Activated naive CD8-positive, alpha-beta T cell treated with anti-CD3 and anti-CD28 coated beads for 36 hours (primary cell): ENCODE data around the gene STAC3. TPM values are rescaled to one million over a fixed set of nuclear protein-coding genes. Genes with fewer than 3 reads are reported as not detected.

Source experiments
- DNase-seq: peaks from one replicate; pipeline ENCODE4 v3.0.0; 2021
- H3K27ac Mint-ChIP-seq: one replicate; pipeline ENCODE4 v1.8.0; 2022; ENCODE audit warnings: mild to moderate bottlenecking, moderate library complexity, mixed read lengths
- H3K27me3 Mint-ChIP-seq: one replicate; pipeline ENCODE4 v1.8.0; 2022; ENCODE audit warnings: mild to moderate bottlenecking, mixed read lengths
- H3K36me3 Mint-ChIP-seq: one replicate; pipeline ENCODE4 v1.8.0; 2021; ENCODE audit warnings: mild to moderate bottlenecking, mixed read lengths
- H3K4me1 Mint-ChIP-seq: one replicate; pipeline ENCODE4 v1.8.0; 2021; ENCODE audit warnings: mixed read lengths
- H3K4me3 Mint-ChIP-seq: one replicate; pipeline ENCODE4 v1.8.0; 2022; ENCODE audit warnings: mild to moderate bottlenecking, moderate library complexity, mixed read lengths
- H3K9me3 Mint-ChIP-seq: one replicate; pipeline ENCODE4 v1.8.0; 2022; ENCODE audit warnings: mixed read lengths
- total RNA-seq, 2 experiments: library from RNA; stranded (reverse); gene quantifications; one replicate each; pipeline ENCODE4 v1.2.3, GENCODE V29; 2021

Gene STAC3
- total RNA-seq, 2 experiments from 2014 or later, result 2.0 to 2.6 TPM

GRCh38 chr12:57234233-57234570 is 16.8 kb downstream of the STAC3 start:
- Mint-ChIP-seq H3K4me1 (peaks cover 65% of the 10 kb centered on the region), H3K27me3 (peaks cover 32% of the 10 kb centered on the region), H3K36me3 (peaks cover 59% of the 10 kb centered on the region), H3K27ac (peak overlapping the region; percentile 68), H3K9me3 (no peaks in the 10 kb centered on the region), H3K4me3 (no peak overlapping the region)
- DNase-seq, result no peak

- Mint-ChIP-seq H3K9me3 (no peaks in the 10 kb centered on the region), H3K4me1 (peaks cover 66% of the 10 kb centered on the region), H3K27me3 (peaks cover 28% of the 10 kb centered on the region), H3K36me3 (peaks cover 59% of the 10 kb centered on the region), H3K4me3 (no peak overlapping the region), H3K27ac (peak overlapping the region; percentile 68)
- no peak for DNase-seq
These were observed 17.4 kb downstream of the STAC3 start for GRCh38 chr12:57233357-57234232.

- peak overlapping the region; percentile 99 for H3K4me3 Mint-ChIP-seq
- no peak for DNase-seq
- peaks cover 24% of the 10 kb centered on the region for H3K27me3 Mint-ChIP-seq
- no peaks in the 10 kb centered on the region for H3K9me3 Mint-ChIP-seq
- peaks cover 63% of the 10 kb centered on the region for H3K4me1 Mint-ChIP-seq
- H3K27ac Mint-ChIP-seq, result no peak overlapping the region
- H3K36me3 Mint-ChIP-seq, result peaks cover 58% of the 10 kb centered on the region
These were observed 18.7 kb downstream of the STAC3 start for GRCh38 chr12:57232156-57232756.

DNA sequence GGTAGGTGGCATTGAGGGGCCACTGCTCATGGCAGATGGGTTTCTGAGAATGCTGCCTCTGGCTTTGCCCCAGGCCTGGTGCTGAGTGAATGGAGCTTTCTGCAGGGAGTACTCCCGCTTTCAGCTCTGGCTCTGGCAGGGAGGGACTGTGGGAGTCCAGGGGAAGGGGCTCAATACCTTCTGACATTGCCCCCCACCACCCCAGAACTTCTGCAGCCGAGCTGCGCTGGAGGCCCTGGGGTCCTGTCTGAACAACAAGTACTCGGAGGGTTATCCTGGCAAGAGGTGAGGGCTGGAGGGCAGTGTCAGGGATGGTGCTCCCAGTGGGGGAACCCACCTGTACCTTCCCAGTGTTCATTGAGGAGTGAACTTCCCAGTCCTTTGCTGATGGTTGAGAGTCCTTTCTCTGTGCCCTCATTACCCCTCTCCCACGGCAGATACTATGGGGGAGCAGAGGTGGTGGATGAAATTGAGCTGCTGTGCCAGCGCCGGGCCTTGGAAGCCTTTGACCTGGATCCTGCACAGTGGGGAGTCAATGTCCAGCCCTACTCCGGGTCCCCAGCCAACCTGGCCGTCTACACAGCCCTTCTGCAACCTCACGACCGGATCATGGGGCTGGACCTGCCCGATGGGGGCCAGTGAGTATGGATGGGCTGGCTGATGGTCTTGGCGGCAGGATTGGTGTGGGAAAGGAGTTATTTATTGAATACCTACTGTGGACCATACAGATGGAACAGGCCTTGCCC is 19.5 kb downstream of the STAC3 start:
- H3K4me1 Mint-ChIP-seq, result peaks cover 61% of the 10 kb centered on the region
- peak overlapping the region; percentile 25 for H3K27ac Mint-ChIP-seq
- no peaks in the 10 kb centered on the region for H3K9me3 Mint-ChIP-seq
- peaks cover 22% of the 10 kb centered on the region for H3K27me3 Mint-ChIP-seq
- DNase-seq, result no peak
- peaks cover 58% of the 10 kb centered on the region for H3K36me3 Mint-ChIP-seq
- H3K4me3 Mint-ChIP-seq, result peak overlapping the region; percentile 99

DNA sequence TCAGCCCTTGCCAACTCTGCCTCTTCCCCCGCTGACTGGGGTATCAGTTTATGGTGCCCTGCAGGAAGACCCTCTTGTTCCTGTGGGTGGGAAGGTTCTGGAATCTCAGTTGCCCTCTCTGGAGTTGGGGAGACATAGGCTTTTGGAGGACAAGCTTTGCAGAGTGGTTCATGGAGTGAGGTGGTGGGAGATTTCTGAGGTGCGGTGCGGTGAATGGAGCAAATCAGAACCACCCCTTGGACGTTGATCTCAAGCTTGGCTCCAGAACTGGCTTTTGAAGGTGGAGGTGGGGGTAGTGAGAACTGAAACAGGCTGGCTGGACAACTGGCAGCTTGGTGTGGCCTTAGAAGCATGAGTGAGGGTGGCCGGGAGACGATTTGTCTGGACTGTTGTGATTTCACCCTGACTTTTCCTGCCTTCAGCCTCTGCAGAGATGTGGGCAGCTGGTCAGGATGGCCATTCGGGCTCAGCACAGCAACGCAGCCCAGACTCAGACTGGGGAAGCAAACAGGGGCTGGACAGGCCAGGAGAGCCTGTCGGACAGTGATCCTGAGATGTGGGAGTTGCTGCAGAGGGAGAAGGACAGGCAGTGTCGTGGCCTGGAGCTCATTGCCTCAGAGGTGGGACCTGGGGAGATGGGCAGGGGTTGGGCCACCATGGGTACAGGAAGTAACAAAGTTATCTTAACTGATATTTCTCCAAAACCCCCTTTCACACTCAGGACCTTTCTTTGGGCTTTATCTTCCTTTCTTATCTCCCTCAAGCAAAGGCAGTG is 20.4 kb downstream of the STAC3 start:
- Mint-ChIP-seq H3K4me3 (peak overlapping the region; percentile 99), H3K36me3 (peaks cover 55% of the 10 kb centered on the region), H3K4me1 (peaks cover 61% of the 10 kb centered on the region), H3K27me3 (peaks cover 24% of the 10 kb centered on the region), H3K9me3 (no peaks in the 10 kb centered on the region), H3K27ac (peak overlapping the region; percentile 99)
- DNase-seq, result no peak

DNA sequence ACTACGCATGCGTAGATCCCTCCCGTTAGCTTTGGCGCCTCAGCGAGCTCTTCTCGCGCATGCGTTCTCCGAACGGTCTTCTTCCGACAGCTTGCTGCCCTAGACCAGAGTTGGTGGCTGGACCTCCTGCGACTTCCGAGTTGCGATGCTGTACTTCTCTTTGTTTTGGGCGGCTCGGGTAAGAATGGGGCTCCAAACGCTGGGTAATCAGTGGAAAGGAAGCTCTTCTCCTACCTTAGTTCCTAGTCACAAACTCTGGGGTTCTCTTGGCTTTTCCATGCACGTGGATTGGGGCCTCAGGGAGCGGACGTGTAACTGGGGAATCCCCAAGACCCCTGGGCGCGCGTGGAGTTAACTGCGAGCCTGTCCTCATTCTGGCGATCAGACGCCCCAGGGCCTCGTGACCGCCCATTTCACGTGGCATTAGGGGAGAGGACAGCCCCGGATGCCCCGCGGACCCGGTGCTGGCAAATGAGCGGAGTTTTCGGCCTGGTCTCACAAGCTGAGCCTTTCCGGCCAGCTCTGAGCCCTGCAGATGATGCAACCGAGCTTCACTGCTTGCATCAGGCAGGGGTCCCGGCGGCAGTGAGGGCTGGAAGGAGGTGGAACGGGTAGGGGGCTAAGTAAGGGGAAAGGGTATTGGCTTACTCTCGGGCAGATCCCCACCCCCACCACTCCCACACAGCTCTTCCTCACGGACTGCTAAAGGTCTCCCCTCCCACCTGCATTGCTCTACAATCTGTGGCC is 21.2 kb downstream of the STAC3 start, which contains the start of gene SHMT2:
SHMT2 (plus strand) TSS at position 78 of the 747 bp plus-strand sequence; CDS start at position 146, 68 bp downstream.
- Mint-ChIP-seq H3K9me3 (no peaks in the 10 kb centered on the region), H3K27ac (peak within 1 kb of the TSS; percentile 99), H3K27me3 (peaks cover 31% of the 10 kb centered on the region), H3K36me3 (peaks cover 51% of the 10 kb centered on the region), H3K4me1 (peaks cover 63% of the 10 kb centered on the region), H3K4me3 (peak within 1 kb of the TSS; percentile 99)
- DNase-seq, result peak; percentile 93

GRCh38 chr12:57229046-57229633 is 21.8 kb downstream of the STAC3 start:
- H3K27me3 Mint-ChIP-seq, result peaks cover 38% of the 10 kb centered on the region
- H3K9me3 Mint-ChIP-seq, result no peaks in the 10 kb centered on the region
- DNase-seq, result no peak
- peak overlapping the region; percentile 99 for H3K4me3 Mint-ChIP-seq
- H3K4me1 Mint-ChIP-seq, result peaks cover 59% of the 10 kb centered on the region
- peak overlapping the region; percentile 99 for H3K27ac Mint-ChIP-seq
- H3K36me3 Mint-ChIP-seq, result peaks cover 45% of the 10 kb centered on the region

GRCh38 chr12:57227315-57228115 is 23.5 kb downstream of the STAC3 start:
- Mint-ChIP-seq H3K4me1 (peaks cover 58% of the 10 kb centered on the region), H3K27ac (no peak overlapping the region), H3K36me3 (peaks cover 31% of the 10 kb centered on the region), H3K9me3 (no peaks in the 10 kb centered on the region), H3K27me3 (peaks cover 54% of the 10 kb centered on the region), H3K4me3 (no peak overlapping the region)
- no peak for DNase-seq

DNA sequence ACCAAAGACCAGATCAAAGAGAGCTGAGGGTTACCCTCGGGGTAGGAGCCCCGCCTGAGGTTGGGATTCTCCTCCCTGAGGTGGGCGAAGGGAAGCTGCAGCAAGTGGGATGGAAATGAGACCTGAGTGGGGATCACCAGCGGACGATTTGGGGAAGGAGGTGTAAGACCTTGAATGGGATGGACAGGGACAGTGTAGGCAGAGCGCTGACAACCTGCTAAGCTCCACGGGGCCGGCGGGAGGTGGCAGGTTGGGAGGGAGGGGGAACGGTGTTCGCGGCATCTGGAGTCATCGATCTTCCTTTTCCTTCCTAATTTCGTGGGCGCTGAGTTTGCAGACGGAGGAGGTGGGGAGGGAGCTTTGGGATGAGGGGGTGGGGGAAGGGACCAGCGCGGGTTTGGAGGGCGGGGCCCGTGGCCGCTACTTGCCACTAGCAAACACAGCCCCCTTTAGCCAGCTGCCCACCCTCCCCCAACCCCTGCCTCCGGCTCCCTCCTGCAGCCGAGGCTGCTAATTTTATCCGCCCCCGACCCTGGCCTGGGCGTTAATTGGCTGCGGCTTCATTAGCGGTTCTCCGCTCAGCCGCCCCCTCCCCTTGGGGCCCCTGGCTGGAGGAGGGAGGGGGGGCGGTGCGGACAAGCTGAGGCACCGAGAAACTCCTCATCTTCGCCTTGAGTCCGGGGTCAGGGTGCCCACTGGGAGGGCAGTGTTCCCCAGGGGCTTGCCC is 24.2 kb downstream of the STAC3 start:
- no peak overlapping the region for H3K27ac Mint-ChIP-seq
- H3K36me3 Mint-ChIP-seq, result peaks cover 23% of the 10 kb centered on the region
- no peak for DNase-seq
- H3K4me3 Mint-ChIP-seq, result peak overlapping the region; percentile 53
- H3K27me3 Mint-ChIP-seq, result peaks cover 62% of the 10 kb centered on the region
- peaks cover 57% of the 10 kb centered on the region for H3K4me1 Mint-ChIP-seq
- H3K9me3 Mint-ChIP-seq, result no peaks in the 10 kb centered on the region

DNA sequence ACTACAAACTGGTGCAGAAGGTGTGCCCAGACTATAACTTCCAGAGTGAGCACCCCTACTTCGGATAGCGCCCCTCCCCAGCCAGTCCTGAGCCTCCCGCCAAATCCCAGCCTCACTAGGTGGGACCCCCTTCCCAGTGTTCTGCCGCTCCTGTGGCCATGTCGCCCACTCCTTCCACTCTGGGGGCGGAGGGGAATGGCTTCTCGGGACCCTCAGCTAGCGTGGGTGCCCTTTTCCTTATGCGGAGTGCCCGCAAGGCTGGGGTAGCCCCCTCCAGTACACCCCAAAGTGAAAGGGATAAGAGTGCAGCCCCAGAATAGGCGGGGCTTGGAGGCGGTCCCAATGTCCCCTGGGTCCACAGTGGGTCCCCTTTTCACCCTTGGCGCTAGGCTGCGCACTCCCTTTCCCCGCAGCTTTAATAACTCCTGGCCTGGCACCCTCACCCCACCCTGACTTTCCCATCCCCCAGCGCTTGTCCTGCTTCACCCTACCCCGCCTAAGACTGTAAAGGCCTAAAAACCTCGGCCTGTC is 25.2 kb downstream of the STAC3 start:
- Mint-ChIP-seq H3K36me3 (peaks cover 13% of the 10 kb centered on the region), H3K4me3 (peak overlapping the region; percentile 51), H3K27me3 (peaks cover 72% of the 10 kb centered on the region), H3K9me3 (no peaks in the 10 kb centered on the region), H3K4me1 (peaks cover 50% of the 10 kb centered on the region), H3K27ac (no peak overlapping the region)
- no peak for DNase-seq

- Mint-ChIP-seq H3K36me3 (peaks cover 7% of the 10 kb centered on the region), H3K27ac (no peak overlapping the region), H3K4me3 (peak overlapping the region; percentile 51), H3K27me3 (peaks cover 76% of the 10 kb centered on the region), H3K4me1 (peaks cover 46% of the 10 kb centered on the region), H3K9me3 (no peaks in the 10 kb centered on the region)
- DNase-seq, result peak; percentile 79
These were observed 25.9 kb downstream of the STAC3 start for GRCh38 chr12:57224973-57225679.
